Activated T-cell treated with anti-CD3 and anti-CD28 coated beads, Interleukin-2, amount 50 U/mL, for 48 hours (primary cell): Measurements from ENCODE around the gene TLX2.

Experiments used
- DNase-seq, 2 experiments: peaks; one replicate each; pipeline ENCODE4 v3.0.0-alpha.2; 2020

Gene TLX2

DNA sequence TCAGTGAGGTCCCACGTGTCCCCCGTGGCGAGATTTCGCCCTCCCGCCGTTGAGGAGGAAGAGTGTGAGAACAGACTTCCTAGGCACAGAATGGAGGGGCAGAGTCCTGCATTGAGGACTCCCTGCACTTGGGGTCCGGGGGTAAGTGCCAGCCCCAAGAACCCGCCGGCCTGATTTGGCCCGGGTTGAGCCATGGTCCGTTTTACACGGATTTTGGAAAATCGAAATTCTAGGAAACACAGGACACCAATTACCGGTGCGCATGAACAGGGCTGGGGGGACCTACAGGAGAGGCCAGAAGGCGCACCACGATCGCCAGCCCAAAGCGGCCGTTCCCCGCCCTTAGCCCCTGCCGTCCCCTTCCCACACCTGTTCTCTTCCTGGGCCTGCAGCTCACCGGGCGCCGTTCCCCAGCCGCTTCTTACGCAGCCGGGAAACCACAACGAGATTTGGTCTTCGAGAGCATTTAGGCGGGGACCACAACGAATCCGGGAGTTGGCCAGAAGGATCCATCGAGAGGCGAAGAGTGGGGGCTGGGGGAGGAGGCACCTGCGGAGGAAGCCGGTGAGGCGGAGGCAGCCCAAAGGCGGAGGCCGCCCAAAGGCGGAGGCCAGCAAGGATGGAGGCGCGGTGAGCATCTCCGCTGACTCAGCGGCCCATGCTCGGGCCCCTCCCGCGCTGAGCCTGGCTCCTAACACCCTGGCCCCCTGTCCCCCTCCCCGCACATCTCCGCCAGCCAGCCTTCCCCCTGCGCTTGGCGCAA, 464 bp upstream of the TLX2 start:
- peak; percentile 45 to 63 for DNase-seq

DNA sequence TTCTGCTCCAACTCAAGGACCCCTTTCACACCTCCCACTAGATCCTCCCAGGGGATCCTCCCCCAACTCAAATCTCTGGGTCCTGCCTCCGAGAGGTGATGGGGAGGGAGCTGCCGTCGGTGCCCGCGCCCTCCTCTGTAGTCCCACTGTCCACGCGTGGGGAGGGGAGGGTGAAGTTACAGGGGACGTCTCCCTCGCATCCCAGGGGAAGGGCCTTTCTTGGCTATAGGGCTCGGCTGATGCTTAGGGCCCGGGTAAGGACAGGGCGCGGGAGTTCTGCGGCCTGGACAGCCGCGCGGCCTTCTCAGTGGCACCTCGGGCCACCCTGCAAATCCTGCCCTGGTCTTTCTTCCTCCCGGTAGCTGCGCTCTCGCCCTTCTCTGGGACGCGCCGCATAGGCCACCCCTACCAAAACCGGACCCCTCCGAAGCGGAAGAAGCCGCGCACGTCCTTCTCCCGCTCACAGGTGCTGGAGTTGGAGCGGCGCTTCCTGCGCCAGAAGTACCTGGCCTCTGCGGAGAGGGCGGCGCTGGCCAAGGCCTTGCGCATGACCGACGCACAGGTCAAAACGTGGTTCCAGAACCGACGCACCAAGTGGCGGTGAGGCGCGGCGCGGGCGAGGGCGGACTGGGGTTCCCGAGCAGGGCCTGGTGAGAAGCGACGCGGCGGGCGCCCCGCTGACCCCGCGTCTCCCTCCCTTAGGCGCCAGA, 1.2 kb downstream of the TLX2 start:
- DNase-seq: peak in 1 of 2 experiments; percentile 47

DNA sequence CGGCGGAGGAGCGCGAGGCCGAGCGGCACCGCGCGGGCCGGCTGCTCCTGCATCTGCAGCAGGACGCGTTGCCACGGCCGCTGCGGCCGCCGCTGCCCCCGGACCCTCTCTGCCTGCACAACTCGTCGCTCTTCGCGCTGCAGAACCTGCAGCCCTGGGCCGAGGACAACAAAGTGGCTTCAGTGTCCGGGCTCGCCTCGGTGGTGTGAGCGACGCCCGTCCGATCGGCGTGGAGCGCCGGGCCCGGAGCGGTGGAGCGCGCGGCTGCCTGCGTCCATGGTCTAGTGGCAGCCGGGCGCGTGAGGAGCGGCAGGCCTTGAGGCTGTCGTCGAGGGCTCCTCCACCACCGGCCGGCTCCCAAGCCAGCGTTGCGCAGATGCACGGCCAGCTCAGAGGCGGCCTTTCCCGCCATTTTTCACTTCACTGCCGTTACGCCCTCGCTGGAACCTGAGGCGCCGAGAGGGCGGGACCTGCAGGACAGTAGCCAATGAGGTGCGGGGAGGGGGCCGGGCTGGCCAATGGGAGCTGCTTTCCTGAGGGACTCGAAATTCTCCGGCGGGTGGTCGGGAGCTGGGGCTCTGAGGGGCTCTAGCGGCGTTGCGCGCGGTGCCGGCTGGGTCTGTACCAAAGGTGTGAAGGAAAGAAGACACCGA, 1.9 kb downstream of the TLX2 start:
- DNase-seq: peak; percentile 83 to 87

DNA sequence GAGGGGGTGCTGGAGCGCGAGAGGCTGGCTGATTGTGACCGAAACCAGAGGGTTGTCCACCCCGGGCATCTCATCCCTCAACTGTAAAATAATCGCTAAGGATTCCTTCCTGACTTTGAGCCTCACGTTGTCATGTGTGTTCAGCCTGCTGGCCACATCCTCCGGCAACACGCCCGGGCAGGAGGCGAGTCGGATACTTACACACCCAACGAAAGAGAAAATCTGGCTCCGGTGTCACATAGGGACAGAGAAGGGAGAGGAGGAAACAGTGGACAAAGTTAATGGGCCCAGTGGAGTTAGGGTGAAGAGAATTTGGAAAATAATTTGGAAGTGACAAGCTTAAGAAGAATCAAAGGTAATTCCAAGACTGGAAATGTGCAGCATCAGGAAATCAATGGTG, 2.4 kb downstream of the TLX2 start:
- no peak for DNase-seq

DNA sequence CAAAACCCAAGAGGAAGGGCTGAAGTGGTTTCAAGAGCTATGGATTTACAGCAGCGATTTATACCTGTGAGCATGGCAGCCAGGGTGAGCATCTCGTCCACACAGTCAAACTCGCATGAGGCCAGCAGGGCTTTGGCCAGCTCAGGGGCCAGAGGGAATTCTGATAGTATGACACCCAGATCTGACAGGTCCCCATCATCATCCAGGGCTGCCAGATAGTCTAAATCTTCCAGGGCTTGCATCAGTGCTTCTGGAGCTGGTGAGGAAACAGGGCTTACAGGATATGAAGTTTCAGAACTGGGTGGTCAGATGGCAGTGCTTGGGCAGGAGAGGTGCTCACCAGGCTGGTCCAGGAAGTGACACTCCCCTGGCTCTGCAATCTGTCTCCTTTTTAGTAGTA, 8.3 kb downstream of the TLX2 start:
- no peak for DNase-seq

DNA sequence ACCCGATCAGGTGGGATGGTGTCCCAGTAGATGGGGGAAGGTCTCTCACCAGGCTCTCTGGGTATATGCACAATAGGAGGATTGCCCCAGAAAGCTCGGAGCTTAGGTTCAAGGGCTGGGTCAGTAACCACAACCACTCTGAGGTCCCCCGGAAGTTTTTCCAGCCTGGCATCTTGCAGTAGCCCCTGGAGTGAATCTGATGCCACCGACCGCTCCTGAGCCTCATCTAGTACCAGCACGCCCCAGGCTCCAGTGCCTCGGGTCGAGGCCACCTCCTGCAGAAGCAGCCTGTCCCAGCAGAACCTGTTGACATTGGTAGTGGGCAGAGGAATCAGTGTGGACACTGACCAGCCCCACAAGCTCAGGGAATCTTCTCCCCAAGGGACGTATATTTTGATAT, 9.8 kb downstream of the TLX2 start:
- DNase-seq: no peak

DNA sequence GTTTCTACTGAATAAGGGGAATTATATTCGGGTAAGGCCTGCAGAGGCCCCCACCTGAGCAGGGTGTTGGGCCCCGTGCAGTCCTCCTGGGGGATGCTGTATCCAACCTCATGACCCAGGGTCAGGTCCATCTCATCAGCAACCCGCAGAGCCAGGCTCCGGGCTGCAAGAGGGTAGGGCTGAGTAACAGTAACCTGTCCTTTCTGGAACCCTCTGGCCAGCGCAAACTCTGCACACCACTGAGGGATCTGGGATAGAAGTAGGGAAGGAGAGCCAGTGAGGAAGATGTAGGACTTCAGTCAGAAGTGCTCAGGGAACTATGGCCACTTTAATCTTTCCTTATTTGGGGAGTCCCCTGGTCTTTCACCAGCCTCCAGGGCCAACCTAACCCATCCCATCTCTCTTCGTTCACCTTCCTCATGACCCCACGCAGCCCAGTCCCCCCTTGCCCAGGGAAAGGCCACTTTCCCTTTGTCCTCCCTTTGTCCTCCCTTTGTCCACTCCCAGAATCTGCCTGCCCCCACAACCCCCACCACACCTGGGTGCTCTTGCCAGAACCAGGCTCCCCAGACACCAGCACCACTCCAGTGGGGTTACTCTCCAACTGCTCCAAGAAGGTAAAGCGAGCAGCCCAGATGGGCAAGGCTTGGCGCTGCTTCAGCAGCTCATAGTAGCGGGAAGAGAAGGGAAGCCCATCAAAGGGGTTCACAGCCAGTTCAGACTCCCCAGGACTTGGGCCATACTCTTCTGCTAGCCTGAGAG, 10.9 kb downstream of the TLX2 start:
- no peak for DNase-seq

DNA sequence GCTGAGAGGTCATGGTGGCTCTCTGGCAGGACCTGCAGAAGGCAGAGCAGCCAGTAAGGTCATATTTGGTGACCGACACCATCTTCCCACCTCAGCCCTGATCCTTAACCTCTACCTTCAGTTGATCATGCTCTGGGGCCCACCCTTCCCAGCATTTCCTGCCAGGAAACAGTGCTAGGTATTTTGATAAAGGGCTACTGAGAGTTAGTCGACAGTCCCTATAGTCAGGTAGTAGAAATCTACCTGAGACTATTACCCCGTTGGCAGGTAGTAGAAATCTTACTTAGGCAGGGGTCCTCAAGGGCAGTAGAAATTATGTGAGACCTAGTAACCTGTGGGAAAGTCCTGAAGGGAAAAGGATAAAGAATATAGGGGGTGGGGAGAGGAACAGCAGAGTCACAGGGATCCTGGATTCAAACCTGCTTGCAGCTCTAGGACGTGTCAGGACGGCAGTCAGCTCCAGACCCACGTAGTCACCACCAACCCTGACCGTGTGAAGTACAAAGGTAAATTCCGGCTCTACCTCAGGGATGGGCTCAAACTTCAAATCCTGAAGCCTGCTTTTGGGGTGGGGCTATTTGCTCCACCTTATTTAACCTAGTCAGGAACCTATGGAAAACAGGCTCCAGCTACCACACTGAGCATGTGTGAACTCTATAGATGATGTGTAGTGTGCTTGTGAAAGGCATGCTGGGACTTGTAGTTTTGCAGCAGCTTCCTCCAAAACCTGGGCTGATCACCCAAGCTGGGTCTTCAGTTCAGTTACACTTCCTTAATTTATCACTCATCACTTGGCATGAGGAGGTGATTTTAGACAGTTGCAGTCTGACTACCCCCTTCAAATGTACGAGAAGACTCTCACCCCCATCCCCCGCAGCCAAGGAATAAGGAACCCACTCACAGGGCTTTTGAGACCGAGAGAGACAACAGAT, 11.7 kb downstream of the TLX2 start, which contains the start of gene DQX1:
Gene DQX1 (minus strand): TSS at position 515 of the 932 bp plus-strand sequence. CDS start 502 bp downstream, at position 13.
- no peak for DNase-seq

DNA sequence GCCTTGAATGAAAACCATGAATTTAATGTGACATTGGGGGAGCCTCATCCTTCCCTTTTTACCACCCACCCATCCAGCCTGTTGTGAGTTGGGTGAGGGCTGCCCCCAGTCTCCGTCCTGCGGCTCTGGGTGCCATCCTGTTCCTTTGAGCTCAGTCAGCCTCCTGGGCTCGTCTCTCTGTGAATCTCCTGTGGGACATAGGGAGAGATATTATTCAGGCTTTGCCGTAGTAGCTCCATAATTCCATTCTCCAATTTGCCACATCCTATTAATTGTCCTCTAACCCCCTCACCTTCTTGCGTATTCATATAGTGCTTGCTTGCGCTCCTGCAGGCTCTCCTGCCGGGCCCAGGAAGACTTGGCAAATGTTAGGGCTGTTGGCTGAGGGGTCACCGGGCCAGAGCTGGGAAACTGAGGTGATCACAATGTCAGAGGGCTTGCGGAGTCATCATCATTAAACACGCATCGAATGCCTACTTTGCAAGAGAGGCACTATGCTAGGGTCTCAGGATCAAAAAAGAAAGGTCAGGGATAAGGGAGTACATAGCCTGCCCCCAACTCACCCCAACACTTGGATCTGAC, 12.5 kb downstream of the TLX2 start:
- DNase-seq: no peak

DNA sequence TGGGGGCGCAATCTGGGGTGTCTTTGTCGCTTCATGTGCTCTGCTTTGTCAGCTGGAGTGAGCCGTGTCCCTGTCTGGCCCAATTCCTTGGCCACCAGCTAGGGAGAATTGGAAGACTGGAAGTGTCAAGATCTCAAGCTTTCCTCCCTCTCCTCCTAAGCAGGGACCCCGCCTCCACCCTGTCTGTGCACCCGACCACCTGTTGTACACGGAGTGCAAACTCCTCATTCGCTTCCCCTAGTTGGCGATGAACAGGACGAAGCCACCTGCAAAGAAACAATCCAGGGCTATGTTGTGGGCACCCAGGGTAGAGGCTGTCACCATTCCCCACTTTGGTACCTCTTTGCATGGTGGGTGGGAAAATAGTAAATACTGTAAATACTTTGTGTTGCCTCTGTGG, 13.5 kb downstream of the TLX2 start:
- no peak for DNase-seq

DNA sequence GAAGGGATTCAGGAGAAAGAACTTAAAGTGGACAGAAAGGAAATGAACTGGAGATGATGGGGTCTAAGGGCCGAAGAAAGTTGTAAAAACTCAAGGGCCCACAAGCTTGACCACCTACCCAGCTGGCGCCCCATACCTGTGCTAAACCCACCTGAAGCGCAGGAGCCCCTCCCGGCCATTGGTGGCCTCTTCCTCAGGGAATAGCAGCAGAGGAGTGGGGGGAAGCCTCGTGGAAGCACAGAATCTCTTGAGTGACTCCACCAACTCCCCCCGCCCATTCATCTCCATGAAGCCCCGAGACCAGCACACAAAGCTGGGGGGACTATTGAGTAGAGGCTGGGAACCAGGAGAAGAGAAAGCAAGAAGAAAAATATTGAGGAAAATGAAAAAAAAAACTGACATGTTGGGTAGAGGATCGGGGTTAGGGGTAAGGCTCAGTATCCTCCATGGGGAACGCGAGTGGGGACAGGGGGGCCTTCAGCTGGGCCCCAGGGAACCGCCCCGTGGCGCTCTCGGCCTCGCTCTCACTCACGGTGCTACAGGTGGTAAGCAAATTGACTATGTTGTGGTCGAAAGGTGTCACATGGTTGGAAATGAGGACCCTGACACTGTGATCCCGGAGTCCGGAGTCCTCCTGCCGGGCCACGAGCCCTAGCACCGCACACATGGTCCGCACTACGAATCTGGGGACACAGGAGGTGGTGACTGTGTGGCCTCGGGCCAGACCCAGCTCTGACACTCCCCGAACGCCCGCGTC, 14.5 kb downstream of the TLX2 start:
- DNase-seq: no peak

DNA sequence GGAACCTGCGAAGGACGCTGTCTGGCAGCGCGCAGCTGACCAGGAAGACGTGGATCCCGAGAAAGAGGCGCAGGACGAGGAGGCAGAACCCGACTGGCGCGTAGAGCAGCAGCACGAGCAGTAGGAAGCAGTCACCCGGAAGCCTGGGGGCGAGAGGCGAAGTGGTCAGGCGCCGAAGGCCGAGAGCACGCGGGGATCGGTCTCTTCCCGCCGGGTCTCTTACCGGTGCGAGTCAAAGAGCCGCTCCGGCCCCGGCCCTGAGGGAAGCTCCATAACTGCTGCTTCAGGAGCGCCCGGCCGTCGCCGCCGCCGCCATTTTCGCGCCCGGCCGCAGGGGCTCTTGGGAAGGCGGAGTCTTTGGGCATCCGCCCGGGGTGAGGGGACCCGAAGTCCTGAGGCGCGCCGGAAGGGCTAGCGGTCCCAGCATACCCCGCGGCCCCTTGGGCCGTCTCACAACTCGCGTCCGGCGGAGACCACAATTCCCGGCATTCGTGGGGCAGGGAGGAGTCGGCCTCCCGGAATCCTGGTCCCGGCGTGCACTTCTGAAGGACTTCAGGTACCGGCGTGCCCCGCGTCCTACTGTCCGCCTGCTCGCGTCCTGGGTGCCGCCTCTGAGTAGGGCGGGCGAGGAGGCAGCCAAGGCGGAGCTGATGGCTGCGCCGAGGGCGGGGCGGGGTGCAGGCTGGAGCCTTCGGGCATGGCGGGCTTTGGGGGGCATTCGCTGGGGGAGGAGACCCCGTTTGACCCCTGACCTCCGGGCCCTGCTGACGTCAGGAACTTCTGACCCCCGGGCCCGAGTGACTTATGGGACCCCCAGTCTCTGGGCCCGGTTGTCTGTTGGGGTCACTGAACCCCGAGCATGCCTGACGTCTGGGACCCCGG, 15.3 kb downstream of the TLX2 start, which contains the start of the genes AUP1 and HTRA2:
Gene AUP1 (minus strand): TSS at position 350 of the 882 bp plus-strand sequence. CDS start 77 bp downstream, at position 273.
Gene HTRA2 (plus strand): TSS at position 577 of the 882 bp plus-strand sequence. CDS start 74 bp downstream, at position 651.
- peak; percentile 96 for DNase-seq

DNA sequence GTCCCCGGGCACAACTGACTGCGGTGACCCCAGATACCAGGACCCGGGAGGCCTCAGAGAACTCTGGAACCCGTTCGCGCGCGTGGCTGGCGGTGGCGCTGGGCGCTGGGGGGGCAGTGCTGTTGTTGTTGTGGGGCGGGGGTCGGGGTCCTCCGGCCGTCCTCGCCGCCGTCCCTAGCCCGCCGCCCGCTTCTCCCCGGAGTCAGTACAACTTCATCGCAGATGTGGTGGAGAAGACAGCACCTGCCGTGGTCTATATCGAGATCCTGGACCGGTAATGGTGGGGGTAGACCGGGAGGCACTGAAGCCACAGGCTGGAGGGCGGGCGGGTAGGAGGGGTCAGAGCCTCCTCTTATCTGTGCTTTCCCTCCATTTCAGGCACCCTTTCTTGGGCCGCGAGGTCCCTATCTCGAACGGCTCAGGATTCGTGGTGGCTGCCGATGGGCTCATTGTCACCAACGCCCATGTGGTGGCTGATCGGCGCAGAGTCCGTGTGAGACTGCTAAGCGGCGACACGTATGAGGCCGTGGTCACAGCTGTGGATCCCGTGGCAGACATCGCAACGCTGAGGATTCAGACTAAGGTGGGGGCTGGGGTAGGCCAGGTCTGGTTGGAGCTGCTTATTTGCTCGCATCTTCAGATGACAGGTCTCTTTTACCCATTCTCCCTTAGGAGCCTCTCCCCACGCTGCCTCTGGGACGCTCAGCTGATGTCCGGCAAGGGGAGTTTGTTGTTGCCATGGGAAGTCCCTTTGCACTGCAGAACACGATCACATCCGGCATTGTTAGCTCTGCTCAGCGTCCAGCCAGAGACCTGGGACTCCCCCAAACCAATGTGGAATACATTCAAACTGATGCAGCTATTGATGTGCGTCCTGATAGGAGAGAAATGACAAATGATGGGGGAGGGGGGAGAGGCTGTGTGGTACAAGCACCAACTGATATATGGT, 16.3 kb downstream of the TLX2 start:
- peak; percentile 67 to 68 for DNase-seq

DNA sequence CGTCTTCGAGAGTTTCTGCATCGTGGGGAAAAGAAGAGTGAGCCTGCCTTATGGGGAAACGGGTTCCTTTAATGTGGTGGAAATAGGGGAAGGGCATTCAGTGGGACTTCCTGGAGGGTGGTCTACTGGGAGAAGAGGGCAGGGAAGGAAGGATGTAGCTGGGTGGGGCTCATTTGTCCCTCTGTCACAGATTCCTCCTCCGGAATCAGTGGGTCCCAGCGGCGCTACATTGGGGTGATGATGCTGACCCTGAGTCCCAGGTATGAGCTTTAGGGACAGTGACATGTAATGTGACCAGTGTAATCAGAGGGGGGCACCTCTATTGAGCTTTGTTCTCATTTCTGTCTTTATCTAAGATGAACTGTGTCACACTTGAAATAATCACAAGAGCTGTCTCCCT, 17.4 kb downstream of the TLX2 start:
- DNase-seq: no peak

DNA sequence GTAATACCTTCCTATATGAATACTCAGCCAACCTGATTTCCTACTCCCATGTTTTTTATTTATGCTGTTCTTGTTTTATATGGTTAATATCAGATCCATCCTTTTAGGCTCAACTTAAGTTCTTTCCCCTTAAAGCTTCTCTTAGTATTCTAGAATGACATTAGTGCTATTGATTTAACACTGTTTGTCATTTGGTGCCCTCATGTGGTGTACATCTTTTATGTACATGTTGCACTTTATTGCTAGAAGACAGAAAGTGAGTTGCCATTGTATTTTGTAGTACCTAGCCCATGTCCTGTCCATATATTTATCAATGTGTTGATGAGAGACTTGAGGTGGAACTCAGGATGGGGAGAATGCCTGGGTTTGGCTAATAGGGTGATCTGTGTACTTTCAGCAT, 18.0 kb downstream of the TLX2 start:
- DNase-seq: no peak

DNA sequence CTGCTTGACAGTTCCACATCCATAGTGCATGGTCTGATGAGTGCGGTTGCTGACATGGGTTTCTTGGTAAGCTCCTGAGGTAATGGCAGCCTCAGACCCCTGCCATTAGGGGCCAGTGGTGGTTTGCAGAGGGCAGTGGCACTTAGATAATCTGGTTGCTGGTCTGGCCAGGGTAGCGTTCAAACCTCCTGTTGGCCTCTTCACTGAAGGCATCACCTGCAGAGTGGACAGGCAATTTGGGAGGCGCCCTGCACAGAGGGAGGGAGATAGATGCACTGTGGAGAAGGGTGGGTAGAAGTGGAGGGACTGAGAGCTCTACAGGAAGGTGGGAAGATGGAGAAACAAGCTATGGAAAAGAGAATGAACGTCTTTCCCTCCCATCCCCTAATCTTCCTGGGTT, 19.2 kb downstream of the TLX2 start:
- no peak for DNase-seq

DNA sequence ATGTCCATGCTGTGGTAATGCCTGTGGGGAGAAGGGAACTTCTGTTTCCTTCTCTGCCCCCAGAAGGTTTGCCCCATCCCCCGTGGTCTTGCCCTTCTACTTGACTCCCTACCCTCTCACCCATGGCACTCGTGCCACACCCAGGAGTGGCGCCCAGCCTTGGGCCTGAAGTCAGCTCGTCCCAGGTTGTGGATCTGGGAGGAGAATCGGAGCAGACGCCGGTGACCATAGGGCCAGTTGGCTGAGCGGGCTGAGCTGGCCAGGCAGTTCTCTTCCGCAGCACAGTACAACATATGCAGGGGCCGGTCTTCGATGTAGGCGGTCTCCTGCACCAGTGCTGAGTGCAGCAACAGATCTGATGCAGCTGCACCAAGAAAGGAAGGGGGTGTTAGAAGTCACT, 20.2 kb downstream of the TLX2 start:
- DNase-seq: no peak

DNA sequence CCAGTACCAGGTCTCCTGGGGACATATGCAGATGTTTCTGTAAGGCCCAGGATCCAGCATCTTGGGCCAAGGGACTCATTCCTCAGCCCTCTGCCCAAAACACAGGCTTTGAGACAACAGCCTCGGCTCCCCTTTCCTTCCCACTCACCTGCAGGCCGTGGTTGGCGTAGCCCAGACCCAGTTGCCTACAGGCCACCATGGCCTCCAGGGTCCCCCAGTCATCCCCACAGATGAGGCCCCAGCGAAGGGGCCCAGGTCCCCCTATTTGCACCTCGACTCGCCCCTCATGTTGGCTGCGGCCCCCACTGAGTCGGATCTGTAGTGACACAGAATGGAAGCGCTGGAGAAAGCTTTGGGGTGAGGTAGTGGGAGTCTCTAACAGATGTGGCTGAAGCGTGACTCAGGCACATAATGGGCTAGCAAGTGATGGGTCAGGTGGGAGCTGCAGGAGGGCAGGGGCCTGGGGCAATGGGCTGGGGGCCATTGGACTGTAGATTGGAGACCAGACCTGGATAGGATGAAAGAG, 21.3 kb downstream of the TLX2 start:
- no peak for DNase-seq
